HepG2 (cell line): ENCODE measurements around the gene HMGCS2. TPM values are rescaled to one million over a fixed set of nuclear protein-coding genes. Genes with fewer than 3 reads are reported as not detected.

Experiments used
- ATAC-seq: fragments of 200-7000 bp; cut with Tn5 transposase; 3 replicates; pipeline ENCODE4 v1.9.1; 2020; ENCODE audit warnings: mild to moderate bottlenecking, moderate library complexity
- BruUV-seq: library from RNA; stranded (reverse); fragments of 400-500 nt; replicated peaks from 2 replicates; lab custom pipeline; 2021; lab: Mats Ljungman, UMichigan
- CTCF ChIA-PET: fragments of 300-600 bp; formaldehyde crosslinking; extraction: SDS; loops from one replicate; lab custom pipeline; 2021; ENCODE audit warnings: low total read pairs, inconsistent platforms, low intra/inter-chr PET ratio; lab: Yijun Ruan, JAX
- POLR2A ChIA-PET: fragments of 350-600 bp; sonication (Branson Sonifier 250); formaldehyde crosslinking; loops from one replicate; lab custom pipeline; 2020; ENCODE audit warnings: antibody characterized with exemption, inconsistent platforms; lab: Yijun Ruan, JAX
- DNase-seq: peaks from one replicate; pipeline ENCODE4 v3.0.0-alpha.2; 2015; ENCODE audit warnings: low spot score
- FAIRE-seq: peaks from 3 replicates; lab custom pipeline; 2011; peaks lifted over from hg19 to GRCh38; lab: Jason Lieb, UNC
- H2AFZ ChIP-seq: one replicate; pipeline ENCODE4 v1.6.1; 2011; ENCODE audit warnings: low read length, inconsistent platforms
- H3K27ac ChIP-seq: fragments of 300-600 bp; 3 replicates; pipeline ENCODE4 v1.8.0; 2011; ENCODE audit warnings: mixed run types, mild to moderate bottlenecking, mixed read lengths, low read length, inconsistent platforms; ENCODE audit not compliant: insufficient read depth; ENCODE audit errors: extremely low read length
- H3K27me3 ChIP-seq, 2 experiments: fragments of 200-600 bp in 1 of 2; 2 replicates in 1 of 2; 3 replicates in 1 of 2; pipeline versions ENCODE4 v1.6.0 to v1.8.0; 2011; ENCODE audit warnings: low read length in 2 of 2, mild to moderate bottlenecking in 2 of 2, moderate library complexity in 2 of 2, inconsistent platforms in 1 of 2; ENCODE audit not compliant: insufficient read depth in 2 of 2, control insufficient read depth in 1 of 2
- H3K36me3 ChIP-seq, 2 experiments: fragments of 200-600 bp in 1 of 2; replicated peaks in 1 of 2; 2 replicates in 1 of 2; 3 replicates in 1 of 2; pipeline versions ENCODE4 v1.5.1 to v1.8.0; 2011; ENCODE audit warnings: low read length in 2 of 2, inconsistent platforms in 1 of 2; ENCODE audit not compliant: insufficient read depth in 2 of 2, control insufficient read depth in 1 of 2
- H3K4me1 ChIP-seq: 2 replicates; pipeline ENCODE4 v1.5.1; 2012; ENCODE audit warnings: low read length, inconsistent platforms; ENCODE audit not compliant: insufficient read depth
- H3K4me2 ChIP-seq: 2 replicates; pipeline ENCODE4 v1.6.0; 2011; ENCODE audit warnings: low read depth, low read length, inconsistent platforms
- H3K4me3 ChIP-seq, 3 experiments: fragments of 200-600 bp in 1 of 3; sonication (generic), shearing (Covaris generic) in 1 of 3; replicated peaks in 1 of 3; 2 replicates each; pipeline ENCODE4 v1.5.1; 2011 to 2016; ENCODE audit warnings: low read length in 3 of 3, inconsistent platforms in 2 of 3, low read depth in 2 of 3, mild to moderate bottlenecking in 2 of 3, control low read depth in 1 of 3, mixed read lengths in 1 of 3; ENCODE audit not compliant: insufficient read depth in 1 of 3
- H3K79me2 ChIP-seq: one replicate; pipeline ENCODE4 v1.6.1; 2011; ENCODE audit warnings: low read length, inconsistent platforms; ENCODE audit not compliant: insufficient read depth
- H3K9ac ChIP-seq: 2 replicates; pipeline ENCODE4 v1.6.0; 2011; ENCODE audit warnings: mild to moderate bottlenecking, low read depth, low read length, inconsistent platforms; ENCODE audit not compliant: insufficient read depth
- H3K9me3 ChIP-seq: 2 replicates; pipeline ENCODE4 v1.5.1; 2012; ENCODE audit warnings: mild to moderate bottlenecking, low read length
- H4K20me1 ChIP-seq: 2 replicates; pipeline ENCODE4 v1.6.0; 2011; ENCODE audit warnings: inconsistent platforms, mild to moderate bottlenecking, low read length, moderate library complexity; ENCODE audit not compliant: insufficient read depth
- CCDC6 ChIP-seq: sonication (generic); formaldehyde crosslinking; IDR thresholded peaks from 2 replicates; pipeline ENCODE4 v1.8.1; 2022; ENCODE audit warnings: mild to moderate bottlenecking, missing genetic modification reagents, moderate library complexity
- CHD2 ChIP-seq: IDR thresholded peaks from 2 replicates; pipeline ENCODE4 v1.6.1; 2011; ENCODE audit warnings: low read depth, low read length, improper control_type of control experiment
- FOSL2 ChIP-seq: sonication (generic); formaldehyde crosslinking; IDR thresholded peaks from 2 replicates; pipeline ENCODE4 v1.4.0; 2020; ENCODE audit warnings: missing genetic modification reagents
- HOXA5 ChIP-seq: sonication (generic); formaldehyde crosslinking; IDR thresholded peaks from 2 replicates; pipeline ENCODE4 v1.4.0; 2020; ENCODE audit warnings: missing genetic modification reagents
- ISX ChIP-seq: sonication (generic); formaldehyde crosslinking; conservative IDR thresholded peaks from 2 replicates; pipeline ENCODE4 v1.5.0; 2020; ENCODE audit warnings: missing genetic modification reagents
- NFE2L2 ChIP-seq: fragments of 150-350 bp; IDR thresholded peaks from 2 replicates; pipeline ENCODE4 v1.6.1; 2014; ENCODE audit warnings: low read length
- PBX2 ChIP-seq: IDR thresholded peaks from 2 replicates; pipeline ENCODE4 v1.6.1; 2016; ENCODE audit warnings: control low read depth
- ZGPAT ChIP-seq: IDR thresholded peaks from 2 replicates; pipeline ENCODE4 v1.6.1; 2016; ENCODE audit warnings: mild to moderate bottlenecking
- ZNF614 ChIP-seq: IDR thresholded peaks from 2 replicates; pipeline ENCODE4 v1.6.1; 2018; ENCODE audit warnings: missing biosample characterization, missing genetic modification reagents, inconsistent platforms, borderline replicate concordance
- ZNF646 ChIP-seq: sonication (generic); formaldehyde crosslinking; IDR thresholded peaks from 2 replicates; pipeline ENCODE4 v1.9.0; 2021; ENCODE audit warnings: mild to moderate bottlenecking, missing genetic modification reagents
- whole genome bisulfite sequencing: methylation state at CpG from one replicate; pipeline ENCODE4 v1.1.6; 2017; ENCODE audit warnings: low lambda C conversion rate; 5-methylcytosine and 5-hydroxymethylcytosine counted together
- in situ Hi-C: cut with HindIII; loops from 2 replicates; pipeline ENCODE4 v1.10.0; 2017; ENCODE audit warnings: low pct_unique_long_range_greater_than_20kb; ENCODE audit not compliant: extremely low pct_ligation_motif_present
- intact Hi-C: fragments of 100-400 bp; cut with micrococcal nuclease; formaldehyde crosslinking; loops from one replicate; pipeline ENCODE4 v1.10.0; 2022; ENCODE audit not compliant: unreplicated experiment
- polyA plus RNA-seq, 8 experiments: library from polyadenylated mRNA; depleted of rRNA in 3 of 8; stranded (reverse) in 7 of 8; unstranded in 1 of 8; fragments of >200 nt; fragmentation: Illumina TruSeq in 4 of 8; extraction: Trizol in 4 of 8; gene quantifications; 2 replicates each; pipeline versions ENCODE4 v1.2.1 to v1.2.3, GENCODE V29; 2011 to 2016; ENCODE audit warnings: low read depth in 4 of 8, missing spikeins in 1 of 8, mixed read lengths in 1 of 8; ENCODE audit not compliant: insufficient read depth in 1 of 8
- total RNA-seq, 5 experiments: library from RNA; depleted of rRNA; stranded (reverse); fragments of >200 nt; fragmentation: Illumina TruSeq; extraction: Trizol; gene quantifications; 2 replicates each; pipeline ENCODE4 v1.2.3, GENCODE V29; 2016; ENCODE audit warnings: low read depth in 1 of 5

The HMGCS2 gene
- total and polyA plus RNA-seq, 2 of the 13 experiments (the other 11 are each of a cell fraction or from before 2014, with no cell fraction given): 0.44 to 1.5 TPM

GRCh38 chr1:119766374-119766794 is 2.3 kb downstream of the HMGCS2 start (continued):
- TF ChIP-seq ZGPAT (CRISPR knock-in tag) (peak; percentile 67; the same call in 1 of the 2 replicates), HOXA5 (CRISPR knock-in tag) (peak; percentile 27; the same call in 1 of the 2 replicates)

- H3K9me3 ChIP-seq: no peaks in the 10 kb centered on the region
- ChIA-PET CTCF (no interaction called here), POLR2A (no interaction called here)
- peaks cover 51% of the 10 kb centered on the region for H3K4me1 ChIP-seq
- intact Hi-C loops (no loop called here), in situ Hi-C loops (no loop called here)
- no peak overlapping the region for H3K4me3 ChIP-seq
- BruUV-seq: no TSS peak
- H3K27ac ChIP-seq: no peak overlapping the region
- no peak overlapping the region for H3K4me2 ChIP-seq
- 80% methylated on average over 6 of the region's 6 CpGs for WGBS
- no peak for ATAC-seq
- no peak for DNase-seq
- no peaks in the 10 kb centered on the region for H3K36me3 ChIP-seq
- H4K20me1 ChIP-seq: no peaks in the 10 kb centered on the region
- FAIRE-seq: no peak
- H3K79me2 ChIP-seq: no peaks in the 10 kb centered on the region
- H2AFZ ChIP-seq: no peak overlapping the region
- H3K9ac ChIP-seq: no peak overlapping the region
- peaks cover 0 to 2% of the 10 kb centered on the region in 2 experiments; a peak in 1 of 5 replicates for H3K27me3 ChIP-seq
- TF ChIP-seq ZNF614 (CRISPR knock-in tag) (no peak), CCDC6 (CRISPR knock-in tag) (no peak), ZNF646 (no peak), ISX (CRISPR knock-in tag) (no peak), CHD2 (no peak), PBX2 (CRISPR knock-in tag) (no peak), NFE2L2 (no peak), FOSL2 (no peak)
Observed at GRCh38 chr1:119764220-119764619, 4.5 kb downstream of the HMGCS2 start.
